Measurements from ENCODE around the gene TMEM41A. TPM values are rescaled to one million over a fixed set of nuclear protein-coding genes. Genes with fewer than 3 reads are reported as not detected.
"Not testable (repeated sequence)": the region's sequence is repeated elsewhere in the genome, so short reads cannot be mapped to it uniquely, and the experiment has no call there.

The TMEM41A gene
- total and polyA plus RNA-seq, 7 donors, result 6.5 to 16.6 (median 11.4) TPM

- Histone ChIP-seq H3K36me3 (ENCODE audit: insufficient read depth in 1 of 2, low read depth in 1 of 2) (peaks cover 4 to 89% of the 10 kb centered on the region in 2 donors), H3K4me1 (no peaks in the 10 kb centered on the region), H3K4me3 (no peak overlapping the region), H3K27me3 (ENCODE audit: insufficient read depth in 3 of 3, low read length in 2 of 3) (no peaks in the 10 kb centered on the region), H3K27ac (no peak overlapping the region), H3K9me3 (no peaks in the 10 kb centered on the region)
- DNase-seq (no peak), ATAC-seq (no peak)
- TF ChIP-seq, protein P1, sequence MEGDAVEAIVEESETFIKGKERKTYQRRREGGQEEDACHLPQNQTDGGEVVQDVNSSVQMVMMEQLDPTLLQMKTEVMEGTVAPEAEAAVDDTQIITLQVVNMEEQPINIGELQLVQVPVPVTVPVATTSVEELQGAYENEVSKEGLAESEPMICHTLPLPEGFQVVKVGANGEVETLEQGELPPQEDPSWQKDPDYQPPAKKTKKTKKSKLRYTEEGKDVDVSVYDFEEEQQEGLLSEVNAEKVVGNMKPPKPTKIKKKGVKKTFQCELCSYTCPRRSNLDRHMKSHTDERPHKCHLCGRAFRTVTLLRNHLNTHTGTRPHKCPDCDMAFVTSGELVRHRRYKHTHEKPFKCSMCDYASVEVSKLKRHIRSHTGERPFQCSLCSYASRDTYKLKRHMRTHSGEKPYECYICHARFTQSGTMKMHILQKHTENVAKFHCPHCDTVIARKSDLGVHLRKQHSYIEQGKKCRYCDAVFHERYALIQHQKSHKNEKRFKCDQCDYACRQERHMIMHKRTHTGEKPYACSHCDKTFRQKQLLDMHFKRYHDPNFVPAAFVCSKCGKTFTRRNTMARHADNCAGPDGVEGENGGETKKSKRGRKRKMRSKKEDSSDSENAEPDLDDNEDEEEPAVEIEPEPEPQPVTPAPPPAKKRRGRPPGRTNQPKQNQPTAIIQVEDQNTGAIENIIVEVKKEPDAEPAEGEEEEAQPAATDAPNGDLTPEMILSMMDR (IDR thresholded peaks at IDR 0.05), result no peak
- intact Hi-C loops (cut with DNase I), result no loop called here
- whole genome bisulfite sequencing, 3 donors, result 48 to 79% (median 64%) methylated on average over 3 of the region's 3 CpGs
Measured at GRCh38 chr3:185484296-185484695, 14.5 kb downstream of the TMEM41A start.

- DNase-seq, result no peak
- Histone ChIP-seq H3K4me1 (no peaks in the 10 kb centered on the region), H3K27me3 (ENCODE audit: insufficient read depth in 3 of 3, low read length in 2 of 3) (no peaks in the 10 kb centered on the region), H3K27ac (no peak overlapping the region), H3K4me3 (no peak overlapping the region), H3K9me3 (no peaks in the 10 kb centered on the region), H3K36me3 (ENCODE audit: insufficient read depth in 1 of 2, low read depth in 1 of 2) (peaks cover 4 to 84% of the 10 kb centered on the region in 2 donors)
- intact Hi-C loops (cut with DNase I), result no loop called here
- TF ChIP-seq, protein P1 (IDR thresholded peaks at IDR 0.05), result no peak
- ATAC-seq, result no peak
- 93 to 97% (median 93%) methylated on average over 2 of the region's 2 CpGs for WGBS, 3 donors
Measured at GRCh38 chr3:185479373-185479945, 19.4 kb downstream of the TMEM41A start.

- TF ChIP-seq, protein P1 (IDR thresholded peaks at IDR 0.05), result no peak
- intact Hi-C loops (cut with DNase I), result no loop called here
- Histone ChIP-seq H3K36me3 (ENCODE audit: insufficient read depth in 1 of 2, low read depth in 1 of 2) (peaks cover 3 to 91% of the 10 kb centered on the region in 2 donors), H3K4me1 (no peaks in the 10 kb centered on the region), H3K27ac (no peak overlapping the region), H3K9me3 (no peaks in the 10 kb centered on the region), H3K27me3 (ENCODE audit: insufficient read depth in 3 of 3, low read length in 2 of 3) (no peaks in the 10 kb centered on the region), H3K4me3 (no peak overlapping the region)
- DNase-seq, result no peak
- 79 to 90% (median 84%) methylated on average over 3 of the region's 3 CpGs for WGBS, 3 donors
- ATAC-seq, result no peak
Measured at GRCh38 chr3:185477316-185477715, 21.5 kb downstream of the TMEM41A start.

DNA sequence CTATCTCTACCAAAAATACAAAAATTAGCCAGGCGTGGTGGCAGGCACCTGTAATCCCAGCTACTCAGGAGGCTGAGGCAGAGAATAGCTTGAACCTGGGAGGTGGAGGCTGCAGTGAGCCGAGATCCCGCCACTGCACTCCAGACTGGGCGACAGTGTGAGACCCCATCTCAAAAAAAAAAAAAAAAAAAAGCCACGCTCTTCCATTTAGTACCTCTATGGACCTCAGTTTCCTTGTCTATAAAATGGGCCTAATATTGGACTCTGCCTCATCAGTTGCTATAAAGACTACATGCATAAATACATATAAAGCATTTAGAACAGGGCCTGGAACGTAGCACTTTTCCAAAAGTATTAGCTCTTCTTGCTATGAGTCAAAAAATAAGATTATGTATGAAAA is 23.9 kb downstream of the TMEM41A start:
- ATAC-seq; intact Hi-C loops (cut with DNase I); H3K27me3 ChIP-seq (ENCODE audit: insufficient read depth in 3 of 3, low read length in 2 of 3); H3K4me3 ChIP-seq; H3K4me1 ChIP-seq; H3K27ac ChIP-seq; DNase-seq; H3K9me3 ChIP-seq: not testable (repeated sequence)
- WGBS, 3 donors, result 95 to 99% (median 97%) methylated on average over 5 to 6 of the region's 6 CpGs
- peaks cover 0 to 75% of the 10 kb centered on the region in 2 donors for H3K36me3 ChIP-seq (ENCODE audit: insufficient read depth in 1 of 2, low read depth in 1 of 2)

DNA sequence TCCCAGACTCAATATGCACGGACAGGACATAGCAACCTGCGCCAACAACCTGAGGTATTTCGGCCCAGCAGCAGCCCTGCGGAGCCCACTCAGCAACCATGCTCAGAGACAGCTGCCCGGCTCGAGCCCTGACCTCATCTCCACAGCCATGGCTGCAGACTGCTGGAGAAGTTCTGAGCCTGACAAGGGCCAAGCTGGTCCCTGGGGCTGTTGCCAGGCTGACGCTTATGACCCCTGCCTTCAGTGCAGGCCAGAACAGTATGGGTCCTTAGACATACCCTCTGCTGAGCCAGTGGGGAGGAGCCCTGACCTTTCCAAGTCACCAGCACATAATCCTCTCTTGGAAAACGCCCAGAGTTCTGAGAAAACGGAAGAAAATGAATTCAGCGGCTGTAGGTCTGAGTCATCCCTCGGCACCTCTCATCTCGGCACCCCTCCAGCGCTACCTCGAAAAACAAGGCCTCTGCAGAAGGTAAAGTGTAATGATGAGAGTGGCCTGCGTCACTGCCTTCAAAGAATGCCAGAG is 25.5 kb downstream of the TMEM41A start:
- H3K27me3 ChIP-seq (ENCODE audit: insufficient read depth in 3 of 3, low read length in 2 of 3), result no peaks in the 10 kb centered on the region
- DNase-seq (peak in 1 of 2 donors; percentile 17), ATAC-seq (no peak)
- 86 to 91% (median 88%) methylated on average over 15 of the region's 15 CpGs for WGBS, 3 donors
- H3K27ac ChIP-seq, result no peak overlapping the region
- intact Hi-C loops (cut with DNase I), result no loop called here
- H3K36me3 ChIP-seq (ENCODE audit: insufficient read depth in 1 of 2, low read depth in 1 of 2), result peaks cover 3 to 69% of the 10 kb centered on the region in 2 donors
- no peak overlapping the region for H3K4me3 ChIP-seq
- TF ChIP-seq, protein P1 (IDR thresholded peaks at IDR 0.05), result no peak
- no peaks in the 10 kb centered on the region for H3K4me1 ChIP-seq
- H3K9me3 ChIP-seq, result no peaks in the 10 kb centered on the region

All from psoas muscle (tissue), 8 donors.